Neutrophil (primary cell): ENCODE results near the gene TUBA4B.
A peak's percentile ranks its signal among the peaks of the same experiment; 100 is the strongest.

ENCODE experiments used
- H3K27ac ChIP-seq: fragments of 200-600 bp; sonication (generic); 2 replicates; pipeline ENCODE4 v1.5.1; 2016; ENCODE audit warnings: mild to moderate bottlenecking, moderate library complexity
- H3K27me3 ChIP-seq: fragments of 200-600 bp; sonication (generic); 2 replicates; pipeline ENCODE4 v1.6.0; 2016; ENCODE audit warnings: mild to moderate bottlenecking
- H3K36me3 ChIP-seq: fragments of 200-600 bp; sonication (generic); 2 replicates; pipeline ENCODE4 v1.5.1; 2017
- H3K4me1 ChIP-seq, 2 experiments: fragments of 200-600 bp in 1 of 2; sonication (generic) in 1 of 2; 1 replicate in 1 of 2; 2 replicates in 1 of 2; pipeline versions ENCODE4 v1.5.1 to v1.6.1; 2013 to 2016; ENCODE audit warnings: low read depth in 1 of 2, low read length in 1 of 2, mild to moderate bottlenecking in 1 of 2, moderate library complexity in 1 of 2; ENCODE audit not compliant: control insufficient read depth in 1 of 2, insufficient read depth in 1 of 2
- H3K4me3 ChIP-seq, 2 experiments: fragments of 200-600 bp in 1 of 2; sonication (generic) in 1 of 2; 1 replicate in 1 of 2; 2 replicates in 1 of 2; pipeline ENCODE4 v1.5.1; 2013 to 2016; ENCODE audit warnings: low read depth in 1 of 2, low read length in 1 of 2, mild to moderate bottlenecking in 1 of 2, moderate library complexity in 1 of 2
- H3K9me3 ChIP-seq: fragments of 200-600 bp; sonication (generic); 2 replicates; pipeline ENCODE4 v1.5.1; 2016
- CTCF ChIP-seq: fragments of 200-600 bp; sonication (generic); IDR thresholded peaks from 2 replicates; pipeline ENCODE4 v1.5.1; 2016; ENCODE audit warnings: antibody characterized with exemption

The TUBA4B gene

GRCh38 chr2:219252900-219253752 lies at the start of gene TUBA4B:
Gene TUBA4B (plus strand): TSS chr2:219253243. CDS start chr2:219253408, 165 bp downstream.
- TF ChIP-seq CTCF, result no peak
- H3K4me1 ChIP-seq, result peaks cover 69% of the 10 kb centered on the region in 2 experiments

GRCh38 chr2:219204425-219205164 lies 48.4 kb upstream of the TUBA4B start:
- TF ChIP-seq CTCF, result no peak
- Histone ChIP-seq H3K4me1 (peaks cover 33 to 37% of the 10 kb centered on the region in 2 experiments), H3K27ac (no peak overlapping the region), H3K4me3 (no peak overlapping the region), H3K36me3 (peaks cover 20% of the 10 kb centered on the region), H3K27me3 (peaks cover 3% of the 10 kb centered on the region), H3K9me3 (no peaks in the 10 kb centered on the region)

More at GRCh38 chr2:219252900-219253752, at the start of gene TUBA4B:
- H3K27me3 ChIP-seq, result no peaks in the 10 kb centered on the region
- H3K9me3 ChIP-seq, result no peaks in the 10 kb centered on the region
- H3K4me3 ChIP-seq, result peak within 1 kb of the TSS; percentile 96 to 99
- H3K36me3 ChIP-seq, result peaks cover 40% of the 10 kb centered on the region
- peak within 1 kb of the TSS; percentile 95 for H3K27ac ChIP-seq

- H3K27me3 ChIP-seq, result no peaks in the 10 kb centered on the region
- no peak for TF ChIP-seq CTCF
- no peak overlapping the region for H3K4me3 ChIP-seq
- peaks cover 39 to 43% of the 10 kb centered on the region in 2 experiments for H3K4me1 ChIP-seq
- no peaks in the 10 kb centered on the region for H3K9me3 ChIP-seq
- H3K27ac ChIP-seq, result no peak overlapping the region
- H3K36me3 ChIP-seq, result peaks cover 21% of the 10 kb centered on the region
Measured at GRCh38 chr2:219205165-219205538, 47.9 kb upstream of the TUBA4B start.

- Histone ChIP-seq H3K27me3 (no peaks in the 10 kb centered on the region), H3K9me3 (no peaks in the 10 kb centered on the region), H3K36me3 (peaks cover 28% of the 10 kb centered on the region), H3K27ac (peak overlapping the region; percentile 96), H3K4me3 (peak overlapping the region; percentile 93 to 95), H3K4me1 (peaks cover 47 to 51% of the 10 kb centered on the region in 2 experiments)
- no peak for TF ChIP-seq CTCF
Measured at GRCh38 chr2:219205981-219206327, 47.1 kb upstream of the TUBA4B start.

GRCh38 chr2:219206328-219207133 lies 46.5 kb upstream of the TUBA4B start, which contains the start of gene ZFAND2B:
Gene ZFAND2B (plus strand): TSS chr2:219206782. CDS start chr2:219206988, 206 bp downstream.
- Histone ChIP-seq H3K4me1 (peaks cover 53 to 55% of the 10 kb centered on the region in 2 experiments), H3K27ac (peak within 1 kb of the TSS; percentile 96), H3K9me3 (no peaks in the 10 kb centered on the region), H3K36me3 (peaks cover 28% of the 10 kb centered on the region), H3K4me3 (peak within 1 kb of the TSS; percentile 93 to 95), H3K27me3 (no peaks in the 10 kb centered on the region)
- peak; percentile 76 for TF ChIP-seq CTCF
